Measurements from ENCODE around the gene MSI2. TPM values are rescaled to one million over a fixed set of nuclear protein-coding genes. Genes with fewer than 3 reads are reported as not detected.

MSI2 gene
- total and polyA plus RNA-seq, 12 donors, result 32.6 to 411 (median 148) TPM

- Histone ChIP-seq H3K36me3 (replicated peaks in 1 of 2) (no peaks in the 10 kb centered on the region), H3K27me3 (no peaks in the 10 kb centered on the region), H3K9me3 (replicated peaks in 1 of 3) (peaks cover 0 to 7% (median 0%) of the 10 kb centered on the region in 3 donors), H3K4me3 (no peak overlapping the region), H3K4me1 (replicated peaks in 1 of 2) (no peaks in the 10 kb centered on the region), H3K27ac (no peak overlapping the region)
- TF ChIP-seq POLR2A (IDR thresholded peaks at IDR 0.05) (no peak), CTCF (IDR thresholded peaks at IDR 0.05) (no peak)
- WGBS, 4 donors, result 92 to 95% (median 94%) methylated on average over 13 of the region's 13 CpGs
- DNase-seq, result no peak
- intact Hi-C loops (cut with DNase I), result loop anchor here in 1 of 2 donors (5.0 kb wide), 1 partner anchor 37 kb away; no protein-coding TSS in a partner anchor
Observed at GRCh38 chr17:57684711-57685498, 428.6 kb downstream of the MSI2 start.

GRCh38 chr17:57685499-57686132 is 429.3 kb downstream of the MSI2 start:
- intact Hi-C loops (cut with DNase I), result loop anchor here in 1 of 2 donors (5.0 kb wide), 1 partner anchor 37 kb away; no protein-coding TSS in a partner anchor
- TF ChIP-seq CTCF (IDR thresholded peaks at IDR 0.05) (no peak), POLR2A (IDR thresholded peaks at IDR 0.05) (no peak)

GRCh38 chr17:57687642-57688041 is 431.3 kb downstream of the MSI2 start:
- intact Hi-C loops (cut with DNase I), result loop anchor here in 1 of 2 donors (5.0 kb wide), 1 partner anchor 35 kb away; no protein-coding TSS in a partner anchor
- Histone ChIP-seq H3K4me1 (replicated peaks in 1 of 2) (no peaks in the 10 kb centered on the region), H3K27me3 (no peaks in the 10 kb centered on the region), H3K4me3 (no peak overlapping the region), H3K36me3 (replicated peaks in 1 of 2) (no peaks in the 10 kb centered on the region), H3K9me3 (replicated peaks in 1 of 3) (peaks cover 0 to 7% (median 0%) of the 10 kb centered on the region in 3 donors), H3K27ac (no peak overlapping the region)
- TF ChIP-seq POLR2A (IDR thresholded peaks at IDR 0.05), result no peak
- TF ChIP-seq CTCF (IDR thresholded peaks at IDR 0.05), result no peak
- DNase-seq, result no peak

More at GRCh38 chr17:57685499-57686132, 429.3 kb downstream of the MSI2 start:
- H3K36me3 ChIP-seq (replicated peaks in 1 of 2), result no peaks in the 10 kb centered on the region
- no peaks in the 10 kb centered on the region for H3K27me3 ChIP-seq
- H3K4me1 ChIP-seq (replicated peaks in 1 of 2), result no peaks in the 10 kb centered on the region
- H3K27ac ChIP-seq, result no peak overlapping the region
- WGBS, 4 donors, result 93 to 97% (median 94%) methylated on average over 7 of the region's 7 CpGs
- peaks cover 0 to 7% (median 0%) of the 10 kb centered on the region in 3 donors for H3K9me3 ChIP-seq (replicated peaks in 1 of 3)
- no peak overlapping the region for H3K4me3 ChIP-seq
- no peak for DNase-seq

- Histone ChIP-seq H3K27me3 (no peaks in the 10 kb centered on the region), H3K36me3 (replicated peaks in 1 of 2) (no peaks in the 10 kb centered on the region), H3K4me3 (no peak overlapping the region), H3K27ac (no peak overlapping the region), H3K4me1 (replicated peaks in 1 of 2) (no peaks in the 10 kb centered on the region), H3K9me3 (replicated peaks in 1 of 3) (peaks cover 0 to 7% (median 0%) of the 10 kb centered on the region in 3 donors)
- WGBS, 4 donors, result 47 to 58% (median 53%) methylated on average over 3 of the region's 3 CpGs
- TF ChIP-seq CTCF (IDR thresholded peaks at IDR 0.05) (no peak), POLR2A (IDR thresholded peaks at IDR 0.05) (no peak)
- intact Hi-C loops (cut with DNase I), result loop anchor here in 1 of 2 donors (5.0 kb wide), 1 partner anchor 33 kb away; no protein-coding TSS in a partner anchor
- no peak for DNase-seq
Observed at GRCh38 chr17:57689254-57689653, 432.9 kb downstream of the MSI2 start.

Measured in adrenal gland (tissue), 12 donors.